HFFc6 (cell line): Measurements from ENCODE around the gene GAS2. TPM values are rescaled to one million over a fixed set of nuclear protein-coding genes. Genes with fewer than 3 reads are reported as not detected.
"Not testable (repeated sequence)": the region's sequence is repeated elsewhere in the genome, so short reads cannot be mapped to it uniquely, and the experiment has no call there.

Experiments used
- DNase-seq: peaks from one replicate; pipeline ENCODE4 v3.0.0-alpha.2; 2018
- H3K27ac Mint-ChIP-seq: 2 replicates; pipeline ENCODE4 v1.8.0; 2020; ENCODE audit warnings: mild to moderate bottlenecking, mixed read lengths
- H3K27me3 Mint-ChIP-seq: 2 replicates; pipeline ENCODE4 v1.8.0; 2021; ENCODE audit warnings: mild to moderate bottlenecking, moderate library complexity, mixed read lengths; ENCODE audit not compliant: insufficient read depth
- H3K36me3 Mint-ChIP-seq: 2 replicates; pipeline ENCODE4 v1.8.0; 2021; ENCODE audit warnings: low read depth, mixed read lengths
- H3K4me1 Mint-ChIP-seq: 2 replicates; pipeline ENCODE4 v1.8.0; 2020; ENCODE audit warnings: low read depth, mixed read lengths
- H3K4me3 Mint-ChIP-seq: 2 replicates; pipeline ENCODE4 v1.8.0; 2020; ENCODE audit warnings: mild to moderate bottlenecking, moderate library complexity, mixed read lengths
- H3K9me3 Mint-ChIP-seq: 2 replicates; pipeline ENCODE4 v1.8.0; 2020; ENCODE audit warnings: mild to moderate bottlenecking, mixed read lengths
- total RNA-seq, 6 experiments: library from RNA; stranded (reverse); fragmentation: NEBNext Ultra II Directional; extraction: Animal tissue kit (Norgen Biotek cat#: 25700); gene quantifications; 2 replicates in 1 of 6; 3 replicates in 5 of 6; pipeline ENCODE4 v1.2.3, GENCODE V29; 2021
- TF ChIP-seq, protein P1 (sequence below): fragments of 200-600 bp; sonication (generic); IDR thresholded peaks from 2 replicates; pipeline ENCODE4 v1.5.0; 2021; ENCODE audit warnings: antibody characterized with exemption, mild to moderate bottlenecking

GAS2 gene
- total RNA-seq, 6 experiments from 2014 or later = 0.30 to 0.57 (median 0.43) TPM

- DNase-seq = no peak
- Mint-ChIP-seq H3K27ac (no peak overlapping the region), H3K9me3 (no peaks in the 10 kb centered on the region), H3K36me3 (no peaks in the 10 kb centered on the region), H3K4me3 (no peak overlapping the region), H3K4me1 (no peaks in the 10 kb centered on the region), H3K27me3 (no peaks in the 10 kb centered on the region)
- TF ChIP-seq, protein P1, sequence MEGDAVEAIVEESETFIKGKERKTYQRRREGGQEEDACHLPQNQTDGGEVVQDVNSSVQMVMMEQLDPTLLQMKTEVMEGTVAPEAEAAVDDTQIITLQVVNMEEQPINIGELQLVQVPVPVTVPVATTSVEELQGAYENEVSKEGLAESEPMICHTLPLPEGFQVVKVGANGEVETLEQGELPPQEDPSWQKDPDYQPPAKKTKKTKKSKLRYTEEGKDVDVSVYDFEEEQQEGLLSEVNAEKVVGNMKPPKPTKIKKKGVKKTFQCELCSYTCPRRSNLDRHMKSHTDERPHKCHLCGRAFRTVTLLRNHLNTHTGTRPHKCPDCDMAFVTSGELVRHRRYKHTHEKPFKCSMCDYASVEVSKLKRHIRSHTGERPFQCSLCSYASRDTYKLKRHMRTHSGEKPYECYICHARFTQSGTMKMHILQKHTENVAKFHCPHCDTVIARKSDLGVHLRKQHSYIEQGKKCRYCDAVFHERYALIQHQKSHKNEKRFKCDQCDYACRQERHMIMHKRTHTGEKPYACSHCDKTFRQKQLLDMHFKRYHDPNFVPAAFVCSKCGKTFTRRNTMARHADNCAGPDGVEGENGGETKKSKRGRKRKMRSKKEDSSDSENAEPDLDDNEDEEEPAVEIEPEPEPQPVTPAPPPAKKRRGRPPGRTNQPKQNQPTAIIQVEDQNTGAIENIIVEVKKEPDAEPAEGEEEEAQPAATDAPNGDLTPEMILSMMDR = no peak
Measured at GRCh38 chr11:22641559-22641958, 24.9 kb upstream of the GAS2 start.

DNA sequence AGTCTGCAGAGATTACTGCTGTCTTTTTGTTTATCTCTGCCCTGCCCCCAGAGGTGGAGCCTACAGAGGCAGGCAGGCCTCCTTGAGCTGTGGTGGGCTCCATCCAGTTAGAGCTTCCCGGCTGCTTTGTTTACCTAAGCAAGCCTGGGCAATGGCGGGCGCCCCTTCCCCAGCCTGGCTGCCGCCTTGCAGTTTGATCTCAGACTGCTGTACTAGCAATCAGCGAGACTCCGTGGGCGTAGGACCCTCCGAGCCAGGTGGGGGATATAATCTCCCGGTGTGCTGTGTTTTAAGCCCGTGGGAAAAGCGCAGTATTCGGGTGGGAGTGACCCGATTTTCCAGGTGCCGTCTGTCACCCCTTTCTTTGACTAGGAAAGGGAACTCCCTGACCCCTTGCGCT is 14.1 kb upstream of the GAS2 start:
- not testable (repeated sequence) for H3K27ac Mint-ChIP-seq, H3K27me3 Mint-ChIP-seq, H3K36me3 Mint-ChIP-seq, H3K9me3 Mint-ChIP-seq, H3K4me3 Mint-ChIP-seq, H3K4me1 Mint-ChIP-seq, DNase-seq

DNA sequence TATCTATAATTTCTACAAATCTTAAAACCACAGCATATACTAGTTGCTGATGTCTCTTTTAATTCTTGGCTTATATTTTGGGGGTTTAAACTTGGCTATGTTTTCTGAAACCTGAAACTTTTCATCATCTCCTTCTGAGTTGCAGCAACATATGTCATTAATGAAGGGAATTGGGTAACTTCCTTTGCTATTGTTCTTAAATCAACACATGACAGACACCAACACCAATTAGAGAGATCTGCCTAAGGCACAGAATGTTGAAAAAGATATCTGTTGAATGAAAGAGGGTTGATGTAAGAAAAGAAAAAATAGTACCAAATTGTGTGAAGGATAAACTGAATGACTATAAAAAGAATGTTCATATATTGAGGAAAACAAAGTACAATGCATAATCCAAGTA is 10.3 kb upstream of the GAS2 start:
- TF ChIP-seq, protein P1 = no peak
- Mint-ChIP-seq H3K36me3 (no peaks in the 10 kb centered on the region), H3K4me1 (no peaks in the 10 kb centered on the region), H3K4me3 (no peak overlapping the region), H3K27ac (no peak overlapping the region), H3K27me3 (0 out of 2 replicates have a peak, but pooled peaks cover 3% of the 10 kb centered on the region), H3K9me3 (peaks cover 8% of the 10 kb centered on the region)
- no peak for DNase-seq

GRCh38 chr11:22657101-22657694 is 9.2 kb upstream of the GAS2 start:
- DNase-seq = no peak
- no peaks in the 10 kb centered on the region for H3K36me3 Mint-ChIP-seq
- no peak overlapping the region for H3K27ac Mint-ChIP-seq
- peaks cover 8% of the 10 kb centered on the region for H3K9me3 Mint-ChIP-seq
- no peak overlapping the region for H3K4me3 Mint-ChIP-seq
- TF ChIP-seq, protein P1 = no peak
- no peaks in the 10 kb centered on the region for H3K27me3 Mint-ChIP-seq
- H3K4me1 Mint-ChIP-seq = no peaks in the 10 kb centered on the region

GRCh38 chr11:22659783-22660182 is 6.6 kb upstream of the GAS2 start:
- no peak overlapping the region for H3K4me3 Mint-ChIP-seq
- H3K27ac Mint-ChIP-seq = no peak overlapping the region
- no peak for DNase-seq
- no peaks in the 10 kb centered on the region for H3K4me1 Mint-ChIP-seq
- no peaks in the 10 kb centered on the region for H3K27me3 Mint-ChIP-seq
- H3K9me3 Mint-ChIP-seq = no peaks in the 10 kb centered on the region; the same call in 1 of the 2 replicates
- TF ChIP-seq, protein P1 = no peak
- no peaks in the 10 kb centered on the region for H3K36me3 Mint-ChIP-seq

DNA sequence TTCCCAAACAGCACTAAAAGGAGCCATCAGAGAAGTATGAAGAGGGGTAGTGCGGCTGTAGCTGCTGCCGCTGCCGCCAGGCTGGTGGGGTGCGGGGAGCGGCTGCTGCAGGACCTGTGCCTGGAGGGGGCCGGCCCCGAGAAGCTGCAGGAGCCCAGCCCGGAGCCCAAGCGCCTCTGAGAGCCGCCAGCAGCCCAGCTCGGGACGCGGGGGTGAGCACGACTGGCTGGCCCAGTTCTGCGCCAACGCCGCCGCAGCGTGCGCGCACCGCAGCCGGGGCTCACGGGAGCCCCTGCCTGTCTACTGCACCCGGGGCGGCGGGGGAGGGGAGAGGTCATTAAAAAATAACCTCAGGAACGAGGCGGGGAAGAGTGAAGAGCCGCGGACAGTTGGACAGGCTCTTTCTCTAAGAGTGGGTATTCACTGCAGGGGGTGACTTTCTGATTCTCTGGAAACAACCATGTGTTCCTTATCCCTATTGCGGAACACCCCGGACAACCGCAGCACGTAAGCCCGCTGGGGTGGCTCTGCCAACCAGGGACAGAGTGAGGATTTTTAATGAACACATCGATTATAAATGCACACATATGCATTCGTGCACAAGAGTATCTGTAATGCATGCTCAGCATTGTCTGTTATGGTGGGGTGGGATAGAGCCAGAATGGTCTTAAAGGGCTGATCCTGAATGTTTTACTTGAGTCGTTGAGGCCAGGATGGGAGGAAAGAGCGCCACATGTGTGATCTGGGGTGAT is 453 bp downstream of the GAS2 start:
- TF ChIP-seq, protein P1 = no peak
- DNase-seq = no peak
- H3K9me3 Mint-ChIP-seq = no peaks in the 10 kb centered on the region; the same call in 1 of the 2 replicates

More for the DNA sequence above, 453 bp downstream of the GAS2 start:
- Mint-ChIP-seq H3K36me3 (no peaks in the 10 kb centered on the region), H3K27me3 (peaks cover 2% of the 10 kb centered on the region; the same call in 1 of the 2 replicates), H3K4me1 (no peaks in the 10 kb centered on the region), H3K27ac (no peak overlapping the region), H3K4me3 (no peak overlapping the region)
